ENCODE data around the gene SLC6A9.

GRCh38 chr1:43954036-43954435 is 77.2 kb downstream of the SLC6A9 start:
- TF ChIP-seq CTCF (IDR thresholded peaks at IDR 0.05) (no peak), SIN3A (IDR thresholded peaks at IDR 0.05; ENCODE audit: borderline replicate concordance, insufficient read depth, low read depth, low read length) (no peak), REST (IDR thresholded peaks at IDR 0.05; ENCODE audit: insufficient read depth in 1 of 2, low read depth in 2 of 2, low read length in 1 of 2) (no peak), POLR2AphosphoS5 (IDR thresholded peaks at IDR 0.05; ENCODE audit: low read depth, low read length) (no peak)

All from Panc1 (cell line).